Measurements from ENCODE around the gene MLXIP.

The MLXIP gene

GRCh38 chr12:122124370-122124769 lies 45.8 kb downstream of the MLXIP start:
- Histone ChIP-seq H3K36me3 (peaks cover 20 to 26% (median 22%) of the 10 kb centered on the region in 11 experiments), H3K4me3 (no peak overlapping the region), H4K20me1 (peaks cover 90 to 97% (median 96%) of the 10 kb centered on the region in 11 experiments), H3K27ac (peak overlapping the region in 8 of 11 experiments; percentile 11 to 58 (median 48); a peak in 9 of 22 replicates), H3K9ac (peak overlapping the region in 4 of 11 experiments; percentile 24 to 59 (median 44); a peak in 6 of 22 replicates), H3K4me1 (peaks cover 77 to 95% (median 88%) of the 10 kb centered on the region in 10 experiments), H3K27me3 (no peaks in the 10 kb centered on the region), H3K4me2 (peak overlapping the region; percentile 55 to 81 (median 69)), H3K9me3 (replicated peaks in 1 of 11) (no peaks in the 10 kb centered on the region)
- TF ChIP-seq Cebpa-rat (IDR thresholded peaks at IDR 0.05) = no peak

DNA sequence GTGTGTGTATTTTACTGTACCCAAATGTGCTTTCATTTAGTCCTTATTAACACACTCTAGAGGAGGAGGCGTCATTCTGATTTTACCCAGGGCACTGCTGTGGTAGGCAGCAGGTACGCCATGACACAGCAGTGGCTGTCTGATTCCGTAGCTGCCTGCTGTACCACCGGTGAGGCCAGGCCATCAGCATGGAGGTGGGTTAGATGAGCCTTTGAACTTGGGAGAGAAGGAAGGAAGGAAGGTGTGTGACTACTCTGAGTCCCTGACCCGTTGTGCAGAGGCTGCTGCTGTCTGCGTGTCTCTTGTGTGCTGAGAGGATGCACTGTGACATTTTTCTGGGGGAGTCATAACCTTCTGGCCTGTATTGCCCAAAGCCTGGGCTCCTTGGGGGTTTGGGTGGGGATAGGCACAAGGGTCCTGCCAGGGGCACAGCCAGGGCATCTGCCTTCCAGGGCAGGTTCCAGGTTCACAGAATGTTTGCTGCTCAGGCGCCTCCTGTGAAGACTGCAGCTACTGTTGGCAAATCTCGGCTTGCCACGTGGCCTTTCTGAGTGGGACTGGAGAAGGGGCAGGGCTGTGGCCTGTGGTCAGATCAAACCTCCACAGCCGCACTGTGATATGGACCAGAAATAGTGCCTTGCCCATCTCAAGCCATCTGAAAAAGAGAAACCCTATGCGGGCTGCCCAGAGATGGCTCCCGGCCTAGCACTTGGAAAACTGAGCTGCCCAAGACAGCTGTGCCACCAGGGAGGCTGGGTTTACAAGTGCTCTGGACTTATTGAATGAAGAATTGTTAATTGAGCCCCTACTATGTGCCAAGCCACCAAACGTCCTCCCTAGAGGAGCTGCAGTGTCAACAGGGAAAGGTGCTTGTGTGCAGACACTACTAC lies 47.1 kb downstream of the MLXIP start:
- no peak overlapping the region for H3K4me3 ChIP-seq
- no peak for TF ChIP-seq Cebpa-rat (IDR thresholded peaks at IDR 0.05)
- peak overlapping the region; percentile 55 to 81 (median 69) for H3K4me2 ChIP-seq
- H3K9ac ChIP-seq = peak overlapping the region; percentile 21 to 60 (median 45); a peak in 20 of 22 replicates
- peaks cover 33 to 39% (median 36%) of the 10 kb centered on the region in 11 experiments for H3K36me3 ChIP-seq
- peak overlapping the region in 9 of 11 experiments; percentile 27 to 58 (median 46); a peak in 17 of 22 replicates for H3K27ac ChIP-seq
- H3K9me3 ChIP-seq (replicated peaks in 1 of 11) = no peaks in the 10 kb centered on the region
- H4K20me1 ChIP-seq = peaks cover 90 to 97% (median 96%) of the 10 kb centered on the region in 11 experiments
- H3K4me1 ChIP-seq = peaks cover 64 to 82% (median 75%) of the 10 kb centered on the region in 10 experiments
- no peaks in the 10 kb centered on the region for H3K27me3 ChIP-seq

- no peaks in the 10 kb centered on the region for H3K27me3 ChIP-seq
- H3K9ac ChIP-seq = peak overlapping the region; percentile 21 to 60 (median 45); a peak in 20 of 22 replicates
- H4K20me1 ChIP-seq = peaks cover 92 to 97% (median 96%) of the 10 kb centered on the region in 11 experiments
- H3K27ac ChIP-seq = peak overlapping the region in 9 of 11 experiments; percentile 22 to 58 (median 46); a peak in 15 of 22 replicates
- H3K9me3 ChIP-seq (replicated peaks in 1 of 11) = no peaks in the 10 kb centered on the region
- peaks cover 38 to 45% (median 41%) of the 10 kb centered on the region in 11 experiments for H3K36me3 ChIP-seq
- peaks cover 58 to 76% (median 69%) of the 10 kb centered on the region in 10 experiments for H3K4me1 ChIP-seq
- no peak for TF ChIP-seq Cebpa-rat (IDR thresholded peaks at IDR 0.05)
- peak overlapping the region; percentile 55 to 81 (median 69) for H3K4me2 ChIP-seq
- no peak overlapping the region for H3K4me3 ChIP-seq
Observed at GRCh38 chr12:122126342-122126635, 47.7 kb downstream of the MLXIP start.

GRCh38 chr12:122126713-122127597 lies 48.4 kb downstream of the MLXIP start:
- Histone ChIP-seq H3K4me2 (peak overlapping the region; percentile 55 to 81 (median 69)), H3K27ac (peak overlapping the region in 9 of 11 experiments; percentile 22 to 58 (median 46); a peak in 14 of 22 replicates)

DNA sequence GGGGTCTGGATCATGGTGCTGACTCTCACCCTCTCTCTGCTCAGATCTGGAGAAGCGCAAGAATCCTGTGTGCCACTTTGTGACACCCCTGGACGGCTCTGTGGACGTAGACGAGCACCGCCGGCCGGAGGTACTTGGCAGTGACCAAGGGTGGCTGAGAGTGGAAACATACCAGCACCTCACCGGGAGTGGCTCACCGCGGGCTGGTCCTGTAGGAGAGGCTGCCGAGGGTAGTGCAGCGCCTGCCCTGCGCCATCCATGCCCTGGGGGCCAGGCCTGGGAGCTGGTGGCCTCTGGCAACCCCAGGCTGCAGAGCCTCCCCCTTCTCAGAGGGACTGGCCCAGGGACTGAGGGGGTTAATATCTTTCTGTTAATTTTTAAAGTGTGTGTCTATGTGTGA lies 49.3 kb downstream of the MLXIP start:
- H3K9me3 ChIP-seq (replicated peaks in 1 of 11) = no peaks in the 10 kb centered on the region
- H3K27ac ChIP-seq = peak overlapping the region in 6 of 11 experiments; percentile 1 to 58 (median 36); a peak in 10 of 22 replicates
- H3K4me2 ChIP-seq = peak overlapping the region in 9 of 11 experiments; percentile 55 to 81 (median 69); a peak in 17 of 22 replicates

More at GRCh38 chr12:122126713-122127597, 48.4 kb downstream of the MLXIP start:
- H3K27me3 ChIP-seq = no peaks in the 10 kb centered on the region
- peaks cover 51 to 69% (median 62%) of the 10 kb centered on the region in 10 experiments for H3K4me1 ChIP-seq
- no peak for TF ChIP-seq Cebpa-rat (IDR thresholded peaks at IDR 0.05)
- H3K9ac ChIP-seq = peak overlapping the region; percentile 26 to 67 (median 45); a peak in 21 of 22 replicates
- no peak overlapping the region for H3K4me3 ChIP-seq
- H3K36me3 ChIP-seq = peaks cover 45 to 52% (median 48%) of the 10 kb centered on the region in 11 experiments
- peaks cover 86 to 96% (median 93%) of the 10 kb centered on the region in 11 experiments for H4K20me1 ChIP-seq
- H3K9me3 ChIP-seq (replicated peaks in 1 of 11) = no peaks in the 10 kb centered on the region

DNA sequence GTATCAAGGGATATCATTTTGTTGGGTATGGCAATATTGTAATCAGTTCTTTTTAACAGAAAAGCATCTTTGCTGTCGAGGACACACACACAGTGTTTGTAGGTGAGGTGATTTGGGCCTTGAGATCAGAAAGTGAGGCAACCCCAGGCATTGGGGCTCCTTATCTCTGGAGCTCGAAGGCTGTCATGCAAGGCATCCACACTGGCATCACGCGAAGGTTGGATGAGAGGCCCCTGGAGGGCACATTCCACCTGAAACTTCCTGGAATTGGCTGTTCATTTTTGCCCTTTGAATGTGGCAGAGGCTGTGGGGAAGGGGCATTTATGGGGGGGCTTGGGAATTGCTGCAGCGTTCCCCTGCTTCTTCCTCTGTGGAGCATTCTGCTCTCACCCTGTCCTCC lies 49.9 kb downstream of the MLXIP start:
- Histone ChIP-seq H3K9me3 (replicated peaks in 1 of 11) (no peaks in the 10 kb centered on the region), H3K27ac (peak overlapping the region in 2 of 11 experiments; percentile 33 to 58; a peak in 2 of 22 replicates), H3K4me2 (peak overlapping the region in 7 of 11 experiments; percentile 57 to 81 (median 69); a peak in 9 of 22 replicates), H3K27me3 (no peaks in the 10 kb centered on the region), H4K20me1 (peaks cover 78 to 94% (median 87%) of the 10 kb centered on the region in 11 experiments), H3K9ac (peak overlapping the region in 7 of 11 experiments; percentile 25 to 67 (median 59); a peak in 10 of 22 replicates), H3K36me3 (peaks cover 60 to 67% (median 63%) of the 10 kb centered on the region in 11 experiments), H3K4me1 (peaks cover 37 to 54% (median 47%) of the 10 kb centered on the region in 10 experiments), H3K4me3 (no peak overlapping the region)
- TF ChIP-seq Cebpa-rat (IDR thresholded peaks at IDR 0.05) = no peak

More for the DNA sequence above, 49.3 kb downstream of the MLXIP start:
- Histone ChIP-seq H3K27me3 (no peaks in the 10 kb centered on the region), H4K20me1 (peaks cover 80 to 95% (median 90%) of the 10 kb centered on the region in 11 experiments), H3K4me3 (0 out of 20 replicates have a peak overlapping the region, but pooled peaks of 3 of the 10 experiments have one; percentile 30 to 32 (median 31)), H3K36me3 (peaks cover 54 to 60% (median 57%) of the 10 kb centered on the region in 11 experiments), H3K9ac (peak overlapping the region; percentile 25 to 67 (median 39); a peak in 18 of 22 replicates), H3K4me1 (peaks cover 43 to 61% (median 54%) of the 10 kb centered on the region in 10 experiments)
- no peak for TF ChIP-seq Cebpa-rat (IDR thresholded peaks at IDR 0.05)

GRCh38 chr12:122129131-122129530 lies 50.6 kb downstream of the MLXIP start:
- Histone ChIP-seq H3K4me1 (peaks cover 33 to 49% (median 43%) of the 10 kb centered on the region in 10 experiments), H3K9ac (peak overlapping the region in 3 of 11 experiments; percentile 39 to 67 (median 59); a peak in 4 of 22 replicates), H3K27me3 (no peaks in the 10 kb centered on the region), H3K27ac (no peak overlapping the region; a peak in 1 of 22 replicates), H3K9me3 (replicated peaks in 1 of 11) (no peaks in the 10 kb centered on the region), H3K4me2 (no peak overlapping the region), H4K20me1 (peaks cover 73 to 94% (median 85%) of the 10 kb centered on the region in 11 experiments), H3K36me3 (peaks cover 67 to 73% (median 70%) of the 10 kb centered on the region in 11 experiments), H3K4me3 (no peak overlapping the region)
- no peak for TF ChIP-seq Cebpa-rat (IDR thresholded peaks at IDR 0.05)

DNA sequence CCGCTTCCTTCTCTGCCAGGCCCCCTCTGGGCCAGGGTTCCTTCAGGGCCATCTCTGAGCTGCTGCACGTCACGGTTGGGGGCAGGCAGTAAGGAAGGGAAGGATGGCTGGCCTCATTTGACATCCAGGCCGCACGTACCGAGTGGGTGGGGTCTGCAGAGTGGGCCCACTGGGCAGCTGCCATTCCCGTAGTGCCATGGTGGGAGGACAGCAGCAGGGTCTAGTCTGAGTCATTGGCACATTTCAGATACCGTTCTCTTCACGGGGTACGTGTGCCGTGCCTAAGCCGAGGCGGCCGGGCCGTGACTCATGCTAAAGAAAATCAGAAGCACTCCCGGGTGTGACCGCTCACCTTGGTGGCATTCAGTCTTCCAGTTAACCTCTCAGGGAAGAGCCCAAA lies 51.6 kb downstream of the MLXIP start:
- peak overlapping the region in 1 of 11 experiments; percentile 17; a peak in 1 of 22 replicates for H3K27ac ChIP-seq
- TF ChIP-seq Cebpa-rat (IDR thresholded peaks at IDR 0.05) = no peak
- peaks cover 76 to 83% (median 80%) of the 10 kb centered on the region in 11 experiments for H3K36me3 ChIP-seq
- H4K20me1 ChIP-seq = peaks cover 65 to 88% (median 78%) of the 10 kb centered on the region in 11 experiments
- no peaks in the 10 kb centered on the region for H3K27me3 ChIP-seq
- H3K4me3 ChIP-seq = no peak overlapping the region
- H3K9ac ChIP-seq = peak overlapping the region in 1 of 11 experiments; percentile 7; a peak in 1 of 22 replicates
- H3K9me3 ChIP-seq (replicated peaks in 1 of 11) = no peaks in the 10 kb centered on the region
- peaks cover 24 to 46% (median 34%) of the 10 kb centered on the region in 10 experiments for H3K4me1 ChIP-seq
- no peak overlapping the region for H3K4me2 ChIP-seq
